Measurements from ENCODE around the gene ECHDC1.

ECHDC1 gene

DNA sequence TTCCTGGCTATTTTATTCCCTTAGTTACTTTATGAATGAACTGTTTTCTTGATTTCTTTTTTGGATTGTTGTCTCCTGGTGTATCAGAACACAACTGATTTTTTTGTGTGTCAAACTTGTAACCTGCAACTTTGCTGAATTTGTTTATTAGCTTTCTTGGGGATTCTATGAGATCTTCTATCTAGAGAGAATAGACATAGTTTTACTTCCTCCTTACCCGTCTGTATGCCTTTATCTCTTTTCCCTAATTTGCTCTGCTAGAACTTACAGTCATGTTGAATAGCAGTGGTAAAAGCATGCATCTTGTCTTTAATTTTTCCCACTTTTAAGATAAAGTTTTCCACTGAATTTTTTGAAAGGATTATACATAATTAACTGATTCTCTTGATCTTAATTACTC is 63.6 kb downstream of the ECHDC1 start:
- no peaks in the 10 kb centered on the region for H3K9me3 ChIP-seq (ENCODE audit: severe bottlenecking)
- no peak for DNase-seq (ENCODE audit: low spot score)
- no peak for ATAC-seq (ENCODE audit: low read depth)

DNA sequence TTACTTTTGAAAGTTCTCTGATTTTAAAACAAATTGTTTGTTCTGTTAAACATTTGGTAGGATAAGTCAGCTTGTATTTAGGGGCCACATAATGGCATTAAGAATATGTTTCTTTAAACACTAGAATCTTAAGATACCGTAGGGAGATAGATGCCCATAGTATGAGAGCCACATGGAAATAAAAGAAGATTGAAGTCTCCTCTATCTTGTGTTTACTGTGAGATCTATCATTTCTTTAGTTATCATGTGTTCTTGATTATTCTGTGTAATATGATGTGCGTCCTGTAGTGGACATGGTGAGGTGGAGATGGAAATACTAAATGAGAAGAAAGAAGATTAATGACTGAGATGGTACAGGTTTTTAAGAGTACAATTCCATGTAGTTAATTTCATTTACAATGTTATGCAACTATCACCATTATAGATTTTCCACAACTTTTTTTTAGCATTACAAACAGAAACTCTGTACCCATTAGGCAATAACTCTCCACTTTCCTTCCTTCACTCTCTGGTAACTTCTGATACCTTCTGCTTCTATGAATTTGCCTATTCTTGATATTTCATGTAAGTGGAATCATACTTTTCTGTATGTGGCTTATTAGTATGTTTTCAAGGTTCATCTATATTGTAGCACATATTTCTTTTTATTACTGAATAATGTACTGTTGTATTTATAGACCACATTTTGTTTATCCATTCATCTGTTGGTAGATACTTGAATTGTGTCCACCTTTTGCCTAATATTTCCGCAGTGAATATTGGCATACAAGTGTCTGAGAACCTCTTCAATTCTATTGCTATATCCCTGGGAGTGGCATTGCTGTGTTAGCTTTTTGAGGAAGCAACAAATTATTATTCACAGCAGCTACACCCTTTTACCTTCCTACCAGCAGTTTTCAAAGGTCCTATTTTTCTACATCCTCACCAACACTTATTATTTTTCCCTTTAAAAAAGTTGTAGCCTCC is 65.2 kb downstream of the ECHDC1 start:
- Histone ChIP-seq H3K36me3 (ENCODE audit: low read depth) (peaks cover 31% of the 10 kb centered on the region), H3K4me1 (ENCODE audit: insufficient read depth, poor library complexity, severe bottlenecking) (no peaks in the 10 kb centered on the region), H3K9me3 (ENCODE audit: severe bottlenecking) (no peaks in the 10 kb centered on the region), H3K27ac (ENCODE audit: poor library complexity, severe bottlenecking) (no peak overlapping the region), H3K4me3 (ENCODE audit: severe bottlenecking) (no peak overlapping the region), H3K27me3 (ENCODE audit: insufficient read depth, poor library complexity, severe bottlenecking) (no peaks in the 10 kb centered on the region)
- DNase-seq (ENCODE audit: low spot score) (no peak), ATAC-seq (ENCODE audit: low read depth) (no peak)
- TF ChIP-seq, protein P1, sequence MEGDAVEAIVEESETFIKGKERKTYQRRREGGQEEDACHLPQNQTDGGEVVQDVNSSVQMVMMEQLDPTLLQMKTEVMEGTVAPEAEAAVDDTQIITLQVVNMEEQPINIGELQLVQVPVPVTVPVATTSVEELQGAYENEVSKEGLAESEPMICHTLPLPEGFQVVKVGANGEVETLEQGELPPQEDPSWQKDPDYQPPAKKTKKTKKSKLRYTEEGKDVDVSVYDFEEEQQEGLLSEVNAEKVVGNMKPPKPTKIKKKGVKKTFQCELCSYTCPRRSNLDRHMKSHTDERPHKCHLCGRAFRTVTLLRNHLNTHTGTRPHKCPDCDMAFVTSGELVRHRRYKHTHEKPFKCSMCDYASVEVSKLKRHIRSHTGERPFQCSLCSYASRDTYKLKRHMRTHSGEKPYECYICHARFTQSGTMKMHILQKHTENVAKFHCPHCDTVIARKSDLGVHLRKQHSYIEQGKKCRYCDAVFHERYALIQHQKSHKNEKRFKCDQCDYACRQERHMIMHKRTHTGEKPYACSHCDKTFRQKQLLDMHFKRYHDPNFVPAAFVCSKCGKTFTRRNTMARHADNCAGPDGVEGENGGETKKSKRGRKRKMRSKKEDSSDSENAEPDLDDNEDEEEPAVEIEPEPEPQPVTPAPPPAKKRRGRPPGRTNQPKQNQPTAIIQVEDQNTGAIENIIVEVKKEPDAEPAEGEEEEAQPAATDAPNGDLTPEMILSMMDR (IDR thresholded peaks at IDR 0.05; ENCODE audit: poor library complexity, severe bottlenecking), result no peak

More for the DNA sequence above, 63.6 kb downstream of the ECHDC1 start:
- H3K27me3 ChIP-seq (ENCODE audit: insufficient read depth, poor library complexity, severe bottlenecking), result no peaks in the 10 kb centered on the region
- TF ChIP-seq, protein P1 (IDR thresholded peaks at IDR 0.05; ENCODE audit: poor library complexity, severe bottlenecking), result no peak
- H3K4me3 ChIP-seq (ENCODE audit: severe bottlenecking), result no peak overlapping the region
- H3K4me1 ChIP-seq (ENCODE audit: insufficient read depth, poor library complexity, severe bottlenecking), result no peaks in the 10 kb centered on the region
- peaks cover 46% of the 10 kb centered on the region for H3K36me3 ChIP-seq (ENCODE audit: low read depth)
- H3K27ac ChIP-seq (ENCODE audit: poor library complexity, severe bottlenecking), result no peak overlapping the region

DNA sequence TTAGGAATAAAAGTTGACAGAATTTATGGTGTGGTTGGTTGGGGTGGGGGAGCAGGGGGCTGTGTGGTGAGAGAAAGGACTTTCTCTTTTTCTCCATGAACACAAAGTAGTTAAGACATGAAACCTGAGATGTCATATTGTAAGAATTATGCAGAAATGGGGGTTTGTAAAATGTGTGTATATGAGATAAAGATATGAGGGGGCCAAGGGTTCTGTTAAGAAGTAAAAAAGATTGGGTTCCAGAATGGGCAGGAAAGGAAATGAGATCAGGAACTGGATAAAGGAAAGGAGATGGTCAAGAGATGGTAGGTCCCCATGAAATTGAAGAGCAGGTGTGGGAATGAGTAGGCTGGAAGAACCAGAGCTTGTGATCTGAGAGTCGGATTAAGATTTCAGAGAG is 67.1 kb downstream of the ECHDC1 start:
- Histone ChIP-seq H3K9me3 (ENCODE audit: severe bottlenecking) (no peaks in the 10 kb centered on the region), H3K4me1 (ENCODE audit: insufficient read depth, poor library complexity, severe bottlenecking) (no peaks in the 10 kb centered on the region), H3K4me3 (ENCODE audit: severe bottlenecking) (no peak overlapping the region), H3K27ac (ENCODE audit: poor library complexity, severe bottlenecking) (no peak overlapping the region), H3K36me3 (ENCODE audit: low read depth) (peaks cover 17% of the 10 kb centered on the region), H3K27me3 (ENCODE audit: insufficient read depth, poor library complexity, severe bottlenecking) (no peaks in the 10 kb centered on the region)
- no peak for ATAC-seq (ENCODE audit: low read depth)
- TF ChIP-seq, protein P1 (IDR thresholded peaks at IDR 0.05; ENCODE audit: poor library complexity, severe bottlenecking), result no peak
- DNase-seq (ENCODE audit: low spot score), result no peak

- Histone ChIP-seq H3K27me3 (ENCODE audit: insufficient read depth, poor library complexity, severe bottlenecking) (no peaks in the 10 kb centered on the region), H3K36me3 (ENCODE audit: low read depth) (no peaks in the 10 kb centered on the region; the same call in none of the 2 replicates), H3K4me1 (ENCODE audit: insufficient read depth, poor library complexity, severe bottlenecking) (peaks cover 18% of the 10 kb centered on the region), H3K4me3 (ENCODE audit: severe bottlenecking) (no peak overlapping the region), H3K27ac (ENCODE audit: poor library complexity, severe bottlenecking) (no peak overlapping the region), H3K9me3 (ENCODE audit: severe bottlenecking) (no peaks in the 10 kb centered on the region)
- ATAC-seq (ENCODE audit: low read depth) (no peak), DNase-seq (ENCODE audit: low spot score) (no peak)
- TF ChIP-seq, protein P1 (IDR thresholded peaks at IDR 0.05; ENCODE audit: poor library complexity, severe bottlenecking), result no peak
These were observed 69.9 kb downstream of the ECHDC1 start for GRCh38 chr6:127273499-127273898.

DNA sequence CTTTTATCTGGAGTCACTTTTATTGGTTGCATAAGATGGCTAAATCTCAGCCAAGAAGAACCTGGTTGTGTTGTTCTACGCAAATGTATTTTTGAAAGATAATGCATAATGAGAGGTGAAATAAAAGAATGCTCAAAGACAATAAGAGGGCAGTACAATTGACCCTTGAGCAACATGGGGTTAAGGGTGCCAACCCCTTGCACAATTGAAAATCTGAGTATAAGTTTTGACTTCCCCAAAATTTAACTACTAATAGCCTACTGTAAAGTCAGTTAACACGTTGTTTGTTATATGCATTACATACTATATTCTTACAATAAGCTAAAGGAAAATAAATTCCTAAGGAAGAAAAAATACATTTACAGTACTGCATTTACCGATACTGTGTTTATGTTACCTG is 70.8 kb downstream of the ECHDC1 start:
- Histone ChIP-seq H3K4me3 (ENCODE audit: severe bottlenecking) (no peak overlapping the region), H3K27me3 (ENCODE audit: insufficient read depth, poor library complexity, severe bottlenecking) (no peaks in the 10 kb centered on the region), H3K9me3 (ENCODE audit: severe bottlenecking) (no peaks in the 10 kb centered on the region), H3K36me3 (ENCODE audit: low read depth) (no peaks in the 10 kb centered on the region; the same call in none of the 2 replicates), H3K4me1 (ENCODE audit: insufficient read depth, poor library complexity, severe bottlenecking) (peaks cover 20% of the 10 kb centered on the region), H3K27ac (ENCODE audit: poor library complexity, severe bottlenecking) (no peak overlapping the region)
- DNase-seq (ENCODE audit: low spot score) (no peak), ATAC-seq (ENCODE audit: low read depth) (no peak)
- TF ChIP-seq, protein P1 (IDR thresholded peaks at IDR 0.05; ENCODE audit: poor library complexity, severe bottlenecking), result no peak

Measured in RWPE2 (cell line).